Measurements from ENCODE around the gene LUC7L3.
"Not testable (repeated sequence)": the region's sequence is repeated elsewhere in the genome, so short reads cannot be mapped to it uniquely, and the experiment has no call there.

The LUC7L3 gene

GRCh38 chr17:50790618-50791017 lies 71.2 kb downstream of the LUC7L3 start:
- no peak for DNase-seq

DNA sequence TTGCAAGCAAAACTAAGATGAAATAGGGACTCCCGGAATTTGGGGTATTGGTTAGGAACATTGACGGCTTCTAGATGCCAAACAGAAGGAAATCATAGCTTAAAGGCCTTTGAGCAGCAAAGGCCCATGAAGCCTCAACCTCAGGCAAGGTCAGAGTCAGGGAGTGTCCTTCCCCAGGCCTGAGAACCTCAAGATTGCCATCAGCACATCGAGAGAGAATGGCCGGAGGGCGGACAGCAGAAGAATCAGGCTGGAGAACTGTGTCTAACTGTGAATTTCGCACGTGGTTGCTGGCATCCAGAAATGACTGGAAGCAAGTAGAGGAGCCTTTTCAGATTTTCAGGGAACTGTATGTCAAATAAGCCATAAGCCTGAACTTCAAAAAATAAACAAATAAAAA lies 72.7 kb downstream of the LUC7L3 start:
- no peak for DNase-seq

GRCh38 chr17:50793007-50793406 lies 73.6 kb downstream of the LUC7L3 start:
- no peak for DNase-seq

DNA sequence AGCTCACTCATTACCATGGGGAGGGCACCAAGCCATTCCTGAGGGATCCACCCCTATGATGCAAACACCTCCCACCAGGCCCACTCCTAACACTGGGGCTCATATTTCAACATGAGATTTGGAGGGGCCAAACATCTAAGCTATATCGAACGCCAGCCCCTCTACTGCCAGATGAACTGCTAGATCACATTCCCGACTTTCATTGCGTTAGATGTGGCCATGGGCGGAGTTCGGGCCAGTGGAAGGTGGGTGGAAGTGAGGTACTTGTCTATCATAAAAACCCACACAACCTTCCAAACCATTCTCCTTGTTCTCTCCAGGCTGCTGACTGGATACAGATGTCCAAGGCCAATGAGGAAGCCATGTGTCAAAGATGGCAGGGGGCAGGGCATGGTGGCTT lies 75.0 kb downstream of the LUC7L3 start:
- DNase-seq: no peak

GRCh38 chr17:50797135-50797810 lies 77.9 kb downstream of the LUC7L3 start:
- no peak for DNase-seq

DNA sequence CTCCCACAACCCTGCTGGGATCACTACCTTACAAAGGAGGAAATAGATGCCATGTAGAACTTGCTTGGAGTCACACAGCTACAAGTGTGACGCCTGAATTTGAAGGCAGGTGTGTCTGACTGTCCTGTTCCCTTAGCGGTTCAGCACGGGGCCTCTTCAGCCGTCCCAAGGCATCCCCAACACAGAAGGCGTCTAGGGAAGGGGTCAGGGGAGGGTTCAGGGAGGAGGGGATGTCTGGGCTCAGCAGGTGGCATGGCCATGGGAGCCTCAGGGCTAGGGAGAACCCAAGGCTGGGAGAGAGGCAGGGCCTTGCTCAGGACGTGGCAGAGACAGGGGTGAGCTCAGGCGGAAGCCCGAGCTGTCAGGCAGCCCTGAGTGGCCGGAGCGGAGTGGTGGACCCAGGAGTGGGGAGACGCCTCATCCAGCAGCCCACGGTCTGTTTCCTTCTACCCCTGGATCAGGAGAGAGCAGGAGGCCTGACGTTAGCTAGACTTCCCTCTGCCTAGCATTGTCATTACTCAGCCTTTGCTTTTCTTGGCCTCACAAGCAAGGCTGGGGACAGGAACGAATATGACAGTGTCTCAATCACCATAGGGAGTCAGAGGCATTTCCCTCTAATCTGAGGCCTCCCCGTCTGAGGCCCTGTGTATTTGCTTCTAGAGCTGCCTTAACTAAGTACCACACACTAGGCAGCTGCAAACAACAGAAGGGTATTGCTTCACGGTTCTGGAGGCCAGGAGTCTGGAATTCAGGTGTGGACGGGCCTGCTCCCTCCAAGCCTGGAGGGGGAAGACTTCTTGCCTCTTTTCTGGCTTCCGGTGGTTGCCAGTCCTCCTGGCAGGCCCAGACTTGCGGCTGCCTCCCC lies 79.3 kb downstream of the LUC7L3 start:
- no peak for DNase-seq

GRCh38 chr17:50799582-50799981 lies 80.2 kb downstream of the LUC7L3 start:
- DNase-seq: no peak

GRCh38 chr17:50800196-50800700 lies 80.8 kb downstream of the LUC7L3 start:
- DNase-seq: no peak

DNA sequence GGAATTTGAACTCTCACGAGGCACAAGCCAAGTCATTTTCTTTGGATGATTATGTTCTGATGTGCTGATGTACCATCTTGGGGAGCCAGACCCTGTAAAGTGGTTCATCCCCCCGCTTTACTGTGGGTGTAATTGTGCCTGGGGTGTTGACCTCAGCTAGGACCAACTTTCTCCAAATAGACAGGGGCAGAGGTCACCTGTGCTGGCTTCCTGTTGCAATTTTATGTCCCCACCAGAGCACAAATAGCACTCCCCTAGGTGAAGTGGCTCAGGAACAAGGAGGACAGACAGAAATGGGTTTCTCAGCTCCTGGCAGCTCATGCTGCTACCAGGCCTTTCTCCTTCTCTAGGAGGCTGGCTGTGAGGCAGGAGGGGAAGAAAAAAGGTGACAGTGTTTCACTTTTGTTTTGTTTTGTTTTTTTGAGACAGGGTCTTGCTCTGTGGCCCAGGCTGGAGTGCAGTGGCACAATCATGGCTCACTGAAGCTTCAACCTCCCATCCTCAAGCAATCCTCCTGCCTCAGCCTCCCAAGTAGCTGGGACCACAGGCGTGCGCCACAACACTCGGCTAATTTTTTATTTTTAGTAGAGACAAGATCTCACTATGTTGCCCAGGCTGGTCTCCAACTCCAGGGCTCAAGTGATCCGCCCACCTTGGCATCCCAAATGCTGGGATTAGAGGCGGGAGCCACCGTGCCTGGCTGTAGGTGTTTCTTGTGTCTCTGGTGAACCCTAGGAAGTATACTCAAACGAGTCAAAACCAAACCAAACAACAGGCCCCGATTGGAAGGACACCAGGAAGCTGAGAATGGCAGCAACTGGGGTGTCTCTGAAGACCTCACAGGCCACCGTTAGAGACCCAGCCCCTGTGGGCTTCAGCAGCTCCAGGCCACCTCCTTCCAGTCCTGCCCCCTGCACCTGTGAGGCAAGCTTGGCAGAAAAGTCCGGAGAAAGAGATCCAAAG lies 83.5 kb downstream of the LUC7L3 start:
- DNase-seq: no peak

DNA sequence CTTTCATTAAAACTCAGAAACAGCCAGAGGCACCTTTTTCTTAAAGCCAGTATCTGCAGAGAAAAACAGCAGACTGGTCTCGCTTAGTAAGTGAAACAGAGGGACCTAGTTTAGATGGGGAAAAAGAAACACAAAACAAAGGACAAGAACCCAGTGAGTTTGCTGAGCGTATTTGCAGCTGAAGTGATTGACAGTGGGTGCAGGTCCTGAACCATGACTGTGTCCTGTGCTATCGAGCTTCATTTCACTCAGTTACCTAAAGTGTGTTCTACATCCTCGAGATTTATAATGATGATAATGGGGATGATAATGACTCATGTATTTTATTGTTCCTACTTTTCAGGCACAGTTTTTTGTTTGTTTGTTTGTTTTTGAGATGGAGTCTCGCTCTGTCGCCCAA lies 84.3 kb downstream of the LUC7L3 start:
- DNase-seq: no peak

- DNase-seq: not testable (repeated sequence)
These were observed 85.5 kb downstream of the LUC7L3 start for GRCh38 chr17:50804749-50805475.

GRCh38 chr17:50805486-50805885 lies 86.1 kb downstream of the LUC7L3 start:
- no peak for DNase-seq
